Fibroblast of lung (primary cell): ENCODE measurements around the gene CCDC97. TPM values are rescaled to one million over a fixed set of nuclear protein-coding genes. Genes with fewer than 3 reads are reported as not detected.
A peak's percentile ranks its signal among the peaks of the same experiment; 100 is the strongest.

Source experiments
- DNase-seq, 2 donors: peaks; one replicate each; pipeline versions ENCODE4 v3.0.0 to v3.0.0-alpha.2; 2010; ENCODE audit warnings: low read depth in 2 of 2
- H2AFZ ChIP-seq: 2 replicates; pipeline ENCODE4 v1.5.1; 2012; ENCODE audit warnings: low read length, control low read depth, inconsistent platforms
- H3K27ac ChIP-seq: 2 replicates; pipeline ENCODE4 v1.5.1; 2011; ENCODE audit warnings: low read length, control low read depth; ENCODE audit not compliant: insufficient read depth
- H3K27me3 ChIP-seq: 2 replicates; pipeline ENCODE4 v1.5.1; 2011; ENCODE audit warnings: mild to moderate bottlenecking, low read length; ENCODE audit not compliant: control insufficient read depth, insufficient read depth
- H3K36me3 ChIP-seq: 2 replicates; pipeline ENCODE4 v1.5.1; 2011; ENCODE audit warnings: low read length; ENCODE audit not compliant: control insufficient read depth, insufficient read depth
- H3K4me1 ChIP-seq: 2 replicates; pipeline ENCODE4 v1.5.1; 2011; ENCODE audit warnings: low read length; ENCODE audit not compliant: control insufficient read depth, insufficient read depth; ENCODE audit errors: extremely low read depth
- H3K4me2 ChIP-seq: 2 replicates; pipeline ENCODE4 v1.5.1; 2011; ENCODE audit warnings: low read length, control low read depth; ENCODE audit not compliant: insufficient read depth; ENCODE audit errors: extremely low read depth
- H3K4me3 ChIP-seq, 4 experiments: fragments of 200-600 bp in 1 of 4; sonication (generic) in 1 of 4; replicated peaks in 1 of 4; 2 replicates each; pipeline ENCODE4 v1.5.1; 2011 to 2016; ENCODE audit warnings: low read length in 4 of 4, low read depth in 3 of 4, mild to moderate bottlenecking in 3 of 4, control low read depth in 2 of 4, inconsistent platforms in 1 of 4, mixed read lengths in 1 of 4; ENCODE audit not compliant: insufficient read depth in 1 of 4; ENCODE audit errors: control extremely low read depth in 1 of 4
- H3K79me2 ChIP-seq: 2 replicates; pipeline ENCODE4 v1.5.1; 2012; ENCODE audit warnings: mild to moderate bottlenecking, low read length, inconsistent platforms; ENCODE audit not compliant: control insufficient read depth, insufficient read depth
- H3K9ac ChIP-seq: 2 replicates; pipeline ENCODE4 v1.5.1; 2011; ENCODE audit warnings: mild to moderate bottlenecking, low read length, control low read depth; ENCODE audit not compliant: insufficient read depth
- H3K9me3 ChIP-seq: 2 replicates; pipeline ENCODE4 v1.5.1; 2012; ENCODE audit warnings: low read depth, low read length; ENCODE audit not compliant: control insufficient read depth, insufficient read depth
- H4K20me1 ChIP-seq: 2 replicates; pipeline ENCODE4 v1.5.1; 2011; ENCODE audit warnings: low read length; ENCODE audit not compliant: control insufficient read depth, insufficient read depth; ENCODE audit errors: extremely low read depth
- CTCF ChIP-seq, 2 donors: IDR thresholded peaks in 1 of 2; conservative IDR thresholded peaks in 1 of 2; 1 replicate in 1 of 2; 2 replicates in 1 of 2; pipeline ENCODE4 v1.5.1; 2011 to 2012; ENCODE audit warnings: low read length in 2 of 2, control low read depth in 1 of 2, inconsistent platforms in 1 of 2, low read depth in 1 of 2, mild to moderate bottlenecking in 1 of 2
- EZH2 ChIP-seq: IDR thresholded peaks from 2 replicates; pipeline ENCODE4 v1.5.1; 2012; ENCODE audit warnings: low read length, control low read depth, mild to moderate bottlenecking; ENCODE audit errors: missing control alignments
- polyA plus RNA-seq, 2 donors: library from polyadenylated mRNA; depleted of rRNA in 1 of 2; stranded (reverse) in 1 of 2; unstranded in 1 of 2; fragments of >200 nt; gene quantifications; 2 replicates each; pipeline ENCODE4 v1.2.1, GENCODE V29; 2011 to 2012; ENCODE audit warnings: missing spikeins in 1 of 2
- total RNA-seq: library from RNA; depleted of rRNA; stranded (reverse); fragments of >200 nt; gene quantifications from 2 replicates; pipeline ENCODE4 v1.2.1, GENCODE V29; 2014

Gene CCDC97
- total and polyA plus RNA-seq, 2 donors (not counting 1 experiment from before 2014, with no cell fraction given) = 6.3 to 7.8 TPM

- DNase-seq = no peak
- Histone ChIP-seq H2AFZ (no peak overlapping the region), H3K4me2 (peak overlapping the region; percentile 79), H3K27me3 (no peaks in the 10 kb centered on the region), H3K4me1 (peaks cover 5% of the 10 kb centered on the region), H4K20me1 (peaks cover 1% of the 10 kb centered on the region), H3K9ac (peak overlapping the region; percentile 20), H3K4me3 (peak overlapping the region; percentile 32 to 88 (median 50)), H3K36me3 (no peaks in the 10 kb centered on the region), H3K27ac (peak overlapping the region; percentile 44), H3K9me3 (no peaks in the 10 kb centered on the region), H3K79me2 (peaks cover 28% of the 10 kb centered on the region)
- TF ChIP-seq CTCF (conservative IDR thresholded peaks at IDR 0.05 in 1 of 2, IDR thresholded peaks at IDR 0.05 in 1 of 2; ENCODE audit: low read depth in 1 of 2, low read length in 2 of 2) (no peak), EZH2 (no peak)
Observed at GRCh38 chr19:41354343-41354953, 44.5 kb downstream of the CCDC97 start.

- no peak overlapping the region for H3K27ac ChIP-seq
- no peak overlapping the region for H2AFZ ChIP-seq
- H3K4me1 ChIP-seq = peaks cover 5% of the 10 kb centered on the region
- H3K4me3 ChIP-seq = no peak overlapping the region
- H4K20me1 ChIP-seq = peaks cover 1% of the 10 kb centered on the region
- no peak overlapping the region for H3K4me2 ChIP-seq
- no peak for DNase-seq
- no peaks in the 10 kb centered on the region for H3K9me3 ChIP-seq
- H3K79me2 ChIP-seq = peaks cover 25% of the 10 kb centered on the region
- no peak for TF ChIP-seq CTCF (conservative IDR thresholded peaks at IDR 0.05 in 1 of 2, IDR thresholded peaks at IDR 0.05 in 1 of 2; ENCODE audit: low read depth in 1 of 2, low read length in 2 of 2)
- TF ChIP-seq EZH2 = no peak
- no peaks in the 10 kb centered on the region for H3K36me3 ChIP-seq
- H3K9ac ChIP-seq = no peak overlapping the region
- H3K27me3 ChIP-seq = no peaks in the 10 kb centered on the region
Observed at GRCh38 chr19:41355035-41355434, 45.1 kb downstream of the CCDC97 start.

GRCh38 chr19:41355802-41356201, 45.8 kb downstream of the CCDC97 start:
- H3K27me3 ChIP-seq = no peaks in the 10 kb centered on the region
- H3K79me2 ChIP-seq = peaks cover 23% of the 10 kb centered on the region
- no peaks in the 10 kb centered on the region for H3K9me3 ChIP-seq
- H3K4me1 ChIP-seq = peaks cover 4% of the 10 kb centered on the region
- H3K4me3 ChIP-seq = no peak overlapping the region
- no peak overlapping the region for H3K9ac ChIP-seq
- H4K20me1 ChIP-seq = peaks cover 1% of the 10 kb centered on the region
- H2AFZ ChIP-seq = no peak overlapping the region
- H3K27ac ChIP-seq = no peak overlapping the region
- no peak overlapping the region for H3K4me2 ChIP-seq
- DNase-seq = no peak
- TF ChIP-seq EZH2 = no peak
- TF ChIP-seq CTCF (conservative IDR thresholded peaks at IDR 0.05 in 1 of 2, IDR thresholded peaks at IDR 0.05 in 1 of 2; ENCODE audit: low read depth in 1 of 2, low read length in 2 of 2) = no peak
- no peaks in the 10 kb centered on the region for H3K36me3 ChIP-seq
